PC-9 (cell line): ENCODE data around the gene COL4A1.

ENCODE experiments used
- EZH2 ChIP-seq: fragments of 200-600 bp; sonication (generic); IDR thresholded peaks from 2 replicates; pipeline ENCODE4 v1.8.0; 2017; ENCODE audit warnings: antibody characterized with exemption, low read depth
- TF ChIP-seq, protein P1 (sequence below): fragments of 200-600 bp; sonication (generic); conservative IDR thresholded peaks from 2 replicates; pipeline ENCODE4 v1.6.1; 2017; ENCODE audit warnings: mixed run types, antibody characterized with exemption, mild to moderate bottlenecking, moderate library complexity

DNA sequence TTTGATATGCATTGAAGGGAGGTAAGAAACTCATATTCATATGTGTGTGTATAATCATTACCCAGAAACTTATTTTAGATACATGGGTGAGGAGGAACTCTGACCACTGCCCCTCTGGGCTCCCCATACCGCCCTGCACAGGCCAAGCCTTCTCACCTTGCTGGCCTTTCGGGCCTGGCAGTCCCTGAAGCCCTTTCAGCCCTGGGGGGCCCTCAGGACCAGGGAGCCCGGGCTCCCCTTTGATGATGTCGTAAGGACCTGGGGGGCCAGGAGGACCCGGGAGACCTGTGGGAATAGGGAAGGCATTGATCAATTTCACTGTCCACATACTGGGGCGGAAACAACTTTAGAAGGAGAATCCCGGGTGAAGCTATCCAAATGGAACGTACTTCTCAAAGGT lies 142.3 kb downstream of the COL4A1 start:
- TF ChIP-seq, protein P1, sequence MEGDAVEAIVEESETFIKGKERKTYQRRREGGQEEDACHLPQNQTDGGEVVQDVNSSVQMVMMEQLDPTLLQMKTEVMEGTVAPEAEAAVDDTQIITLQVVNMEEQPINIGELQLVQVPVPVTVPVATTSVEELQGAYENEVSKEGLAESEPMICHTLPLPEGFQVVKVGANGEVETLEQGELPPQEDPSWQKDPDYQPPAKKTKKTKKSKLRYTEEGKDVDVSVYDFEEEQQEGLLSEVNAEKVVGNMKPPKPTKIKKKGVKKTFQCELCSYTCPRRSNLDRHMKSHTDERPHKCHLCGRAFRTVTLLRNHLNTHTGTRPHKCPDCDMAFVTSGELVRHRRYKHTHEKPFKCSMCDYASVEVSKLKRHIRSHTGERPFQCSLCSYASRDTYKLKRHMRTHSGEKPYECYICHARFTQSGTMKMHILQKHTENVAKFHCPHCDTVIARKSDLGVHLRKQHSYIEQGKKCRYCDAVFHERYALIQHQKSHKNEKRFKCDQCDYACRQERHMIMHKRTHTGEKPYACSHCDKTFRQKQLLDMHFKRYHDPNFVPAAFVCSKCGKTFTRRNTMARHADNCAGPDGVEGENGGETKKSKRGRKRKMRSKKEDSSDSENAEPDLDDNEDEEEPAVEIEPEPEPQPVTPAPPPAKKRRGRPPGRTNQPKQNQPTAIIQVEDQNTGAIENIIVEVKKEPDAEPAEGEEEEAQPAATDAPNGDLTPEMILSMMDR: no peak
- no peak for TF ChIP-seq EZH2
